ENCODE data around the gene NVL.

NVL gene

DNA sequence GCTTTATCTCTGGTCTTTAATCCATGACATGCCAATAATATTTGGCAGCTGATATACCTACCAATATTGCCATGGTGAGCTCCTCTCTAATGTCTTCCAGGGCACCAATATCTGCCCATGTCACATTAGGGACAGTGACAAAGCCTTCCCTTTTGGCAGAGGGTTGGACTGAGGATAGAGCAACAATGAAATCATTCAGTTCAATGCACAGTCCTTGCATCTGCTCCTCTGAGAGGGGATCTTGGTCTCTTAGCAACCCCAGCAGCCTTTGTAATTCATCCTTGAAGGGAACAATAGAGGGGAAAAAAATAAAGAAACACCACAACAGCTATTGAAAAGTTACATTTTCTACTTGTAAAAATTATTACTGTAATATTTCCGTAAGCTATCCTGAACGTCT is 42.3 kb downstream of the NVL start:
- Histone ChIP-seq H3F3A (ENCODE audit: low read depth) (no peaks in the 10 kb centered on the region), H3K4me3 (ENCODE audit: low read length, poor library complexity, severe bottlenecking) (no peak overlapping the region), H3K4me2 (ENCODE audit: low read depth, low read length, poor library complexity, severe bottlenecking) (no peak overlapping the region), H3K9ac (ENCODE audit: low read depth, low read length, poor library complexity, severe bottlenecking) (no peak overlapping the region), H3K79me2 (ENCODE audit: insufficient read depth, low read length) (no peaks in the 10 kb centered on the region), H3K9me3 (ENCODE audit: insufficient read depth, low read depth, low read length) (no peaks in the 10 kb centered on the region), H3K9me2 (replicated peaks; ENCODE audit: low read depth, low read length) (no peaks in the 10 kb centered on the region), H3K4me1 (ENCODE audit: insufficient read depth, low read length, poor library complexity, severe bottlenecking) (no peaks in the 10 kb centered on the region), H4K20me1 (ENCODE audit: insufficient read depth, low read length, poor library complexity, severe bottlenecking) (no peaks in the 10 kb centered on the region), H3K27me3 (ENCODE audit: insufficient read depth, low read length, poor library complexity, severe bottlenecking) (no peaks in the 10 kb centered on the region), H3K36me3 (ENCODE audit: insufficient read depth, low read length) (peaks cover 64% of the 10 kb centered on the region), H2AFZ (ENCODE audit: low read length) (no peak overlapping the region)
- TF ChIP-seq, protein P1, sequence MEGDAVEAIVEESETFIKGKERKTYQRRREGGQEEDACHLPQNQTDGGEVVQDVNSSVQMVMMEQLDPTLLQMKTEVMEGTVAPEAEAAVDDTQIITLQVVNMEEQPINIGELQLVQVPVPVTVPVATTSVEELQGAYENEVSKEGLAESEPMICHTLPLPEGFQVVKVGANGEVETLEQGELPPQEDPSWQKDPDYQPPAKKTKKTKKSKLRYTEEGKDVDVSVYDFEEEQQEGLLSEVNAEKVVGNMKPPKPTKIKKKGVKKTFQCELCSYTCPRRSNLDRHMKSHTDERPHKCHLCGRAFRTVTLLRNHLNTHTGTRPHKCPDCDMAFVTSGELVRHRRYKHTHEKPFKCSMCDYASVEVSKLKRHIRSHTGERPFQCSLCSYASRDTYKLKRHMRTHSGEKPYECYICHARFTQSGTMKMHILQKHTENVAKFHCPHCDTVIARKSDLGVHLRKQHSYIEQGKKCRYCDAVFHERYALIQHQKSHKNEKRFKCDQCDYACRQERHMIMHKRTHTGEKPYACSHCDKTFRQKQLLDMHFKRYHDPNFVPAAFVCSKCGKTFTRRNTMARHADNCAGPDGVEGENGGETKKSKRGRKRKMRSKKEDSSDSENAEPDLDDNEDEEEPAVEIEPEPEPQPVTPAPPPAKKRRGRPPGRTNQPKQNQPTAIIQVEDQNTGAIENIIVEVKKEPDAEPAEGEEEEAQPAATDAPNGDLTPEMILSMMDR (conservative IDR thresholded peaks at IDR 0.05; ENCODE audit: low read length), result no peak
- TF ChIP-seq EZH2phosphoT487 (IDR thresholded peaks at IDR 0.05; ENCODE audit: borderline replicate concordance), result no peak

DNA sequence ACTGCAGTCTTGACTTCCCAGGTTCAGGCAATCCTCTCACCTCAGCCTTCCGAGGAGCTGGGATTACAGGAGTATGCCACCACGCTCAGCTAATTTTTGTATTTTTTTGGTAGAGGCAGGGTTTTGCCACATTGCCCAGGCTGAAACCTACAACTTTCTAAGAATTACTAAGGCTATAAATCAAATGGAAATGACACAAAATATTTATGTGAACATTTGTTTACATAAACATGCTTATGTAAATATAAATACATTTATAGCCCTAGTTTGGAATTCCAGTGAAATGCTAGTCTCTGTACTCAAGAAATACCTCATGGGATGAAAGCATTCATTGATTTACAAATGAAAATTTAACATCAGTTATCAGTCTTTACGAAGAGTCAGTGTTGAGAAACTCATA is 47.8 kb downstream of the NVL start:
- Histone ChIP-seq H3K9ac (ENCODE audit: low read depth, low read length, poor library complexity, severe bottlenecking) (no peak overlapping the region), H3K4me1 (ENCODE audit: insufficient read depth, low read length, poor library complexity, severe bottlenecking) (no peaks in the 10 kb centered on the region), H3K9me3 (ENCODE audit: insufficient read depth, low read depth, low read length) (no peaks in the 10 kb centered on the region), H2AFZ (ENCODE audit: low read length) (no peak overlapping the region), H3F3A (ENCODE audit: low read depth) (no peaks in the 10 kb centered on the region), H3K36me3 (ENCODE audit: insufficient read depth, low read length) (peaks cover 46% of the 10 kb centered on the region; the same call in 1 of the 2 replicates), H3K4me2 (ENCODE audit: low read depth, low read length, poor library complexity, severe bottlenecking) (no peak overlapping the region), H3K79me2 (ENCODE audit: insufficient read depth, low read length) (no peaks in the 10 kb centered on the region), H4K20me1 (ENCODE audit: insufficient read depth, low read length, poor library complexity, severe bottlenecking) (no peaks in the 10 kb centered on the region), H3K27me3 (ENCODE audit: insufficient read depth, low read length, poor library complexity, severe bottlenecking) (no peaks in the 10 kb centered on the region), H3K4me3 (ENCODE audit: low read length, poor library complexity, severe bottlenecking) (no peak overlapping the region), H3K9me2 (replicated peaks; ENCODE audit: low read depth, low read length) (no peaks in the 10 kb centered on the region)
- no peak for TF ChIP-seq EZH2phosphoT487 (IDR thresholded peaks at IDR 0.05; ENCODE audit: borderline replicate concordance)
- TF ChIP-seq, protein P1 (conservative IDR thresholded peaks at IDR 0.05; ENCODE audit: low read length), result no peak

DNA sequence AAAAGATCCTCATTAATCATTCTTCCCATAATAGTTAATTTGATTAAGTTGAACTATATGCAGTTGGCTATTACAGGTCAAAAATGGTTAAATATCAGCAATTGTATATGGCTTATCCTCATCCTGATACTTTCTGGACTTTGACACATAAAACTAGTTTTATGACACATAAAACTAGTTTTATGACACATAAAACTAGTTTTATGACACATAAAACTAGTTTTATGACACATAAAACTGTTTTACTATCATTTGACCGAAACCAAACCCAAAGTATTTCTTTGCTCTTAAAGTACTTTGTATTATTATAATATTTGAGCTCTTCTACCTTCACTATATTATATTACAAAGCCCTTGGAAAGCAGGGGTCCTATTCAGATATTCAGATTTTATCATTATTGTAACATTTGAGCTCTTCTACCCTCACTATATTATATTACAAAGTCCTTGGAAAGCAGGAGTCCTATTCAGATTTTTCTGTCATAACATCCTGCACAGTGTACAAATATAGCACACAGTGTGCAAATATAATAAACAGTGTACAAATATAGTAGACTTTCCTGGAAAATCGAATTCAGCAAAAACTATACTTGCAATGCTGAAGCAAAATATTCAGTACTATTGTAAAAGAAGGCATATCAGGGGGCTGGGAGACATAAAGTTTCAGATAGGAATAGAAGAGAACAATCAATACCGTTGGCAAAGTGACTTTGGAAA is 53.0 kb downstream of the NVL start:
- H3K9me2 ChIP-seq (replicated peaks; ENCODE audit: low read depth, low read length), result no peaks in the 10 kb centered on the region
- no peaks in the 10 kb centered on the region for H3K79me2 ChIP-seq (ENCODE audit: insufficient read depth, low read length)
- peaks cover 33% of the 10 kb centered on the region; the same call in 1 of the 2 replicates for H3K36me3 ChIP-seq (ENCODE audit: insufficient read depth, low read length)
- H3K4me3 ChIP-seq (ENCODE audit: low read length, poor library complexity, severe bottlenecking), result no peak overlapping the region
- no peaks in the 10 kb centered on the region for H3K9me3 ChIP-seq (ENCODE audit: insufficient read depth, low read depth, low read length)
- no peak overlapping the region for H2AFZ ChIP-seq (ENCODE audit: low read length)
- no peak overlapping the region for H3K9ac ChIP-seq (ENCODE audit: low read depth, low read length, poor library complexity, severe bottlenecking)
- no peaks in the 10 kb centered on the region for H4K20me1 ChIP-seq (ENCODE audit: insufficient read depth, low read length, poor library complexity, severe bottlenecking)
- no peaks in the 10 kb centered on the region for H3K27me3 ChIP-seq (ENCODE audit: insufficient read depth, low read length, poor library complexity, severe bottlenecking)
- no peak overlapping the region for H3K4me2 ChIP-seq (ENCODE audit: low read depth, low read length, poor library complexity, severe bottlenecking)
- no peaks in the 10 kb centered on the region for H3F3A ChIP-seq (ENCODE audit: low read depth)
- no peaks in the 10 kb centered on the region for H3K4me1 ChIP-seq (ENCODE audit: insufficient read depth, low read length, poor library complexity, severe bottlenecking)
- TF ChIP-seq, protein P1 (conservative IDR thresholded peaks at IDR 0.05; ENCODE audit: low read length), result no peak
- no peak for TF ChIP-seq EZH2phosphoT487 (IDR thresholded peaks at IDR 0.05; ENCODE audit: borderline replicate concordance)

Measured in Loucy (cell line).